HCT116 (cell line): ENCODE results near the gene CD82. TPM values are rescaled to one million over a fixed set of nuclear protein-coding genes. Genes with fewer than 3 reads are reported as not detected.

ENCODE experiments used
- ATAC-seq: fragments of 200-7000 bp; cut with Tn5 transposase; 2 replicates; pipeline ENCODE4 v1.9.1; 2020; ENCODE audit warnings: mild to moderate bottlenecking, moderate library complexity
- BruUV-seq: library from RNA; stranded (reverse); fragments of 400-500 nt; replicated peaks from 2 replicates; lab custom pipeline; 2021; lab: Mats Ljungman, UMichigan
- CTCF ChIA-PET: fragments of 300-600 bp; sonication (Branson Sonifier 250); formaldehyde crosslinking; loops from one replicate; lab custom pipeline; 2021; ENCODE audit warnings: antibody characterized with exemption; lab: Charles Lee
- POLR2A ChIA-PET: fragments of 300-600, 350-600 bp; sonication (Branson Sonifier 250); formaldehyde crosslinking; loops from one replicate; lab custom pipeline; 2021; ENCODE audit warnings: antibody characterized with exemption; lab: Charles Lee
- RAD21 ChIA-PET, 2 experiments: fragments of 300-600 bp; sonication (Branson Sonifier 250); formaldehyde crosslinking; loops; one replicate each; lab custom pipeline; 2023; ENCODE audit warnings: low total read pairs in 2 of 2; ENCODE audit not compliant: uncharacterized antibody in 2 of 2, unreplicated experiment in 2 of 2, low non-redundant PET in 1 of 2; lab: Charles Lee
- DNase-seq: peaks from one replicate; pipeline ENCODE4 v3.0.0-alpha.2; 2010; ENCODE audit warnings: low read depth, low spot score
- H2AFZ ChIP-seq: fragments of 200-600 bp; shearing (Covaris generic), sonication (generic); 2 replicates; pipeline ENCODE4 v1.6.1; 2017; ENCODE audit warnings: low read depth, mixed run types, mixed read lengths, antibody characterized with exemption, low read length; ENCODE audit not compliant: poor library complexity, severe bottlenecking
- H3K27ac ChIP-seq: 2 replicates; pipeline ENCODE4 v1.5.1; 2012; ENCODE audit warnings: low read depth, low read length
- H3K27me3 ChIP-seq: fragments of 200-600 bp; sonication (generic); 2 replicates; pipeline ENCODE4 v1.6.1; 2016; ENCODE audit warnings: mixed run types, low read length, mixed read lengths; ENCODE audit not compliant: insufficient read depth
- H3K36me3 ChIP-seq, 2 experiments: fragments of 200-500 bp in 1 of 2; fragments of 200-600 bp in 1 of 2; sonication (Bioruptor generic) in 1 of 2; sonication (generic) in 1 of 2; 2 replicates each; pipeline versions ENCODE4 v1.5.1 to v1.6.1; 2014 to 2016; ENCODE audit warnings: low read length in 2 of 2, inconsistent platforms in 1 of 2, mixed read lengths in 1 of 2, mixed run types in 1 of 2; ENCODE audit not compliant: insufficient read depth in 2 of 2, control insufficient read depth in 1 of 2
- H3K4me1 ChIP-seq, 2 experiments: fragments of 200-600 bp in 1 of 2; sonication (generic) in 1 of 2; 2 replicates each; pipeline versions ENCODE4 v1.5.1 to v1.6.1; 2012 to 2017; ENCODE audit warnings: low read length in 2 of 2, inconsistent platforms in 1 of 2, mild to moderate bottlenecking in 1 of 2, mixed read lengths in 1 of 2, mixed run types in 1 of 2, moderate library complexity in 1 of 2; ENCODE audit not compliant: insufficient read depth in 2 of 2, control insufficient read depth in 1 of 2
- H3K4me2 ChIP-seq: fragments of 200-600 bp; sonication (generic); 2 replicates; pipeline ENCODE4 v1.6.1; 2017; ENCODE audit warnings: mixed run types, low read length, mixed read lengths
- H3K4me3 ChIP-seq, 2 experiments: fragments of 200-600 bp in 1 of 2; sonication (generic) in 1 of 2; replicated peaks in 1 of 2; 2 replicates each; pipeline ENCODE4 v1.5.1; 2011 to 2016; ENCODE audit warnings: low read length in 2 of 2, control low read depth in 1 of 2, low read depth in 1 of 2, mild to moderate bottlenecking in 1 of 2, mixed read lengths in 1 of 2, mixed run types in 1 of 2
- H3K79me2 ChIP-seq: fragments of 200-600 bp; sonication (generic); 2 replicates; pipeline ENCODE4 v1.6.1; 2017; ENCODE audit warnings: mild to moderate bottlenecking, mixed run types, low read length, moderate library complexity, mixed read lengths; ENCODE audit not compliant: insufficient read depth
- H3K9ac ChIP-seq: fragments of 200-600 bp; sonication (generic); 2 replicates; pipeline ENCODE4 v1.6.1; 2016; ENCODE audit warnings: low read length, mixed read lengths
- H3K9me2 ChIP-seq: fragments of 200-600 bp; sonication (generic), shearing (Covaris generic); 2 replicates; pipeline ENCODE4 v1.6.1; 2017; ENCODE audit warnings: mixed run types, mild to moderate bottlenecking, moderate library complexity; ENCODE audit not compliant: insufficient read depth
- H3K9me3 ChIP-seq, 2 experiments: fragments of 200-500 bp in 1 of 2; fragments of 200-600 bp in 1 of 2; sonication (Bioruptor generic) in 1 of 2; sonication (generic) in 1 of 2; 2 replicates each; pipeline ENCODE4 v1.6.1; 2014 to 2017; ENCODE audit warnings: low read length in 2 of 2, mixed read lengths in 2 of 2, inconsistent platforms in 1 of 2, low read depth in 1 of 2, mild to moderate bottlenecking in 1 of 2, mixed run types in 1 of 2, moderate library complexity in 1 of 2; ENCODE audit not compliant: control insufficient read depth in 1 of 2, insufficient read depth in 1 of 2
- H4K20me1 ChIP-seq: fragments of 200-600 bp; sonication (generic), shearing (Covaris generic); 2 replicates; pipeline ENCODE4 v1.6.1; 2017; ENCODE audit warnings: mixed run types, mild to moderate bottlenecking, moderate library complexity; ENCODE audit not compliant: insufficient read depth
- ELF1 ChIP-seq: IDR thresholded peaks from 2 replicates; pipeline ENCODE4 v1.6.1; 2012; ENCODE audit warnings: low read depth, borderline replicate concordance
- EZH2phosphoT487 ChIP-seq: fragments of 200-600 bp; IDR thresholded peaks from 2 replicates; pipeline ENCODE4 v1.6.1; 2018; ENCODE audit warnings: antibody characterized with exemption, borderline replicate concordance
- JUND ChIP-seq: IDR thresholded peaks from 2 replicates; pipeline ENCODE4 v1.6.1; 2012
- POLR2AphosphoS5 ChIP-seq: IDR thresholded peaks from 2 replicates; pipeline ENCODE4 v1.6.1; 2011; ENCODE audit warnings: mild to moderate bottlenecking, low read depth, low read length, moderate library complexity
- SRF ChIP-seq: IDR thresholded peaks from 2 replicates; pipeline ENCODE4 v1.6.1; 2012; ENCODE audit warnings: low read depth
- TCF7L2 ChIP-seq: IDR thresholded peaks from 2 replicates; pipeline ENCODE4 v1.7.0; 2011; ENCODE audit warnings: borderline replicate concordance, inconsistent platforms; ENCODE audit not compliant: insufficient read depth, insufficient read length; ENCODE audit errors: extremely low read depth
- YY1 ChIP-seq: IDR thresholded peaks from 2 replicates; pipeline ENCODE4 v1.6.1; 2011; ENCODE audit warnings: low read length, low read depth, moderate library complexity, mild to moderate bottlenecking; ENCODE audit not compliant: insufficient replicate concordance; ENCODE audit errors: extremely low read depth
- ZFX ChIP-seq: fragments of 450-650 bp; IDR thresholded peaks from 2 replicates; pipeline ENCODE4 v1.6.1; 2017
- ZNF274 ChIP-seq: fragments of 200-500 bp; sonication (Bioruptor generic); IDR thresholded peaks from 2 replicates; pipeline ENCODE4 v1.6.1; 2014; ENCODE audit warnings: mild to moderate bottlenecking, low read depth, low read length, inconsistent platforms
- intact Hi-C: fragments of 100-400 bp; cut with micrococcal nuclease; formaldehyde crosslinking; loops from 2 replicates; pipeline ENCODE4 v1.10.0; 2022
- total RNA-seq: library from RNA; stranded (reverse); gene quantifications from one replicate; pipeline ENCODE4 v1.2.1, GENCODE V29; 2021; ENCODE audit not compliant: unreplicated experiment
- TF ChIP-seq, protein P1 (sequence below): IDR thresholded peaks from 2 replicates; pipeline ENCODE4 v1.6.1; 2012

The CD82 gene
- total RNA-seq, 1 experiment from 2014 or later, result 16.7 TPM

- H3K4me1 ChIP-seq, result peaks cover 21 to 33% of the 10 kb centered on the region in 2 experiments
- H3K9me3 ChIP-seq, result no peaks in the 10 kb centered on the region
- H4K20me1 ChIP-seq, result no peaks in the 10 kb centered on the region
- ChIA-PET POLR2A (interaction anchor here (1.1 kb wide), 1 partner anchor 45 kb away, joined by 3 read pairs; no protein-coding TSS in a partner anchor), RAD21 (no interaction called here), CTCF (interaction anchor here (2.4 kb wide), 1 partner anchor 55 kb away, joined by 9 read pairs; no protein-coding TSS in a partner anchor)
- H3K79me2 ChIP-seq, result no peaks in the 10 kb centered on the region
- no peak for ATAC-seq
- no peak overlapping the region for H2AFZ ChIP-seq
- no TSS peak for BruUV-seq
- intact Hi-C loops, result no loop called here
- no peak for TF ChIP-seq ELF1
- no peak overlapping the region for H3K27ac ChIP-seq
- H3K9me2 ChIP-seq, result 0 out of 2 replicates have a peak, but pooled peaks cover 2% of the 10 kb centered on the region
- H3K4me2 ChIP-seq, result peak overlapping the region; percentile 40; the same call in 1 of the 2 replicates
- H3K9ac ChIP-seq, result no peak overlapping the region
- no peaks in the 10 kb centered on the region for H3K27me3 ChIP-seq
- no peak overlapping the region for H3K4me3 ChIP-seq
- no peaks in the 10 kb centered on the region for H3K36me3 ChIP-seq
- DNase-seq, result no peak
These were observed 3.3 kb upstream of the CD82 start for GRCh38 chr11:44561964-44562734.

- H3K9me2 ChIP-seq, result 0 out of 2 replicates have a peak, but pooled peaks cover 2% of the 10 kb centered on the region
- no peaks in the 10 kb centered on the region for H3K79me2 ChIP-seq
- intact Hi-C loops, result no loop called here
- H3K27ac ChIP-seq, result no peak overlapping the region
- H3K27me3 ChIP-seq, result no peaks in the 10 kb centered on the region
- no peak for DNase-seq
- H3K4me3 ChIP-seq, result no peak overlapping the region
- ChIA-PET RAD21 (no interaction called here), POLR2A (no interaction called here), CTCF (interaction anchor here (2.4 kb wide), 1 partner anchor 54 kb away, joined by 9 read pairs; no protein-coding TSS in a partner anchor)
- no peaks in the 10 kb centered on the region for H4K20me1 ChIP-seq
- no peak overlapping the region for H3K9ac ChIP-seq
- TF ChIP-seq SRF (no peak), JUND (no peak), EZH2phosphoT487 (no peak), ZNF274 (no peak), YY1 (no peak), ZFX (no peak), TCF7L2 (no peak), POLR2AphosphoS5 (no peak), ELF1 (no peak)
- TF ChIP-seq, protein P1, sequence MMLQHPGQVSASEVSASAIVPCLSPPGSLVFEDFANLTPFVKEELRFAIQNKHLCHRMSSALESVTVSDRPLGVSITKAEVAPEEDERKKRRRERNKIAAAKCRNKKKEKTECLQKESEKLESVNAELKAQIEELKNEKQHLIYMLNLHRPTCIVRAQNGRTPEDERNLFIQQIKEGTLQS, result no peak
- H3K36me3 ChIP-seq, result no peaks in the 10 kb centered on the region
- no peak overlapping the region for H3K4me2 ChIP-seq
- H2AFZ ChIP-seq, result no peak overlapping the region
- no peaks in the 10 kb centered on the region for H3K9me3 ChIP-seq
- peaks cover 21 to 33% of the 10 kb centered on the region in 2 experiments for H3K4me1 ChIP-seq
- ATAC-seq, result no peak
- no TSS peak for BruUV-seq
These were observed 2.5 kb upstream of the CD82 start for GRCh38 chr11:44562845-44563460.
